ENCODE results near the gene SLC43A2.

The SLC43A2 gene

DNA sequence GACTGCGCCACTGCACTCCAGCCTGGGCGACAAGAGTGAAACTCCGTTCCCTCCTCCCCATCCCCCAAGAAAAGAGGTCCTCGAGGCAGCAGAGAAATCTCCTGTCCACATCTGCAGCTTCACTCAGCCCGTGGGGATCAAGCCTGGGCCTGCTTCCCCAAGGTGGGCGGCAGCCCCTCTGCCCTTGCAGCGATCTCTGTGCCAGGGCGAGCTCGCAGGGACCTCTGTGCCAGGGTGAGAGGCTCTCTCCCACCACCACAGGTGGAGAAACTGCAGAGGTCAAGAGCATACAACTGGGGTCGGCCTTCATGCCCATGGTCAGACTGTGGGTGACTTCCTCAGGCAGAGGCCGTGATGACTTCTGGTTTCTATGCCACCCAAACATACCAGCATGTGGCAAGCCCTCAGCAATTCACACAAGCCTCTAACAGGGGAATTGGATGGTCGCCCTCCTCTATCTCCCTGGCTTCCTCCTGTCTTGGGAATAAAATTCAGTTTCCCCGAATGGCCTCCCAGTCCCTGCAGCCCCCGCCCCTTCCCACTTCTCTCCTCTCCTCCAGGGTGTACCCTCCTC lies 5.5 kb downstream of the SLC43A2 start:
- H3K79me1 ChIP-seq (replicated peaks; ENCODE audit: low read length, poor library complexity, severe bottlenecking) = peaks cover 3% of the 10 kb centered on the region
- no peak overlapping the region for H2BK15ac ChIP-seq (ENCODE audit: low read depth, poor library complexity, severe bottlenecking)
- no peaks in the 10 kb centered on the region for H3K9me3 ChIP-seq (ENCODE audit: control insufficient read depth, low read length)
- H3K4ac ChIP-seq (ENCODE audit: low read depth in 1 of 2, low read length in 2 of 2) = no peak overlapping the region
- H2BK5ac ChIP-seq (ENCODE audit: low read depth, low read length, poor library complexity, severe bottlenecking) = no peak overlapping the region
- H4K91ac ChIP-seq (ENCODE audit: low read length) = no peak overlapping the region
- H2AFZ ChIP-seq (ENCODE audit: low read depth, low read length) = no peak overlapping the region
- 97% methylated on average over 14 of the region's 14 CpGs for WGBS
- peak overlapping the region in 1 of 2 experiments; percentile 55 for H2BK12ac ChIP-seq (ENCODE audit: low read length in 2 of 2)
- no peak overlapping the region for H3K4me3 ChIP-seq (ENCODE audit: insufficient read depth in 1 of 2, low read depth in 1 of 2, low read length in 2 of 2)
- H3K9ac ChIP-seq (ENCODE audit: low read length) = no peak overlapping the region
- H3K27me3 ChIP-seq (ENCODE audit: control insufficient read depth in 1 of 2, insufficient read depth in 1 of 2, low read length in 2 of 2) = peaks cover 0 to 21% of the 10 kb centered on the region in 2 experiments
- DNase-seq = no peak
- H3K23ac ChIP-seq (ENCODE audit: low read length in 2 of 2) = no peak overlapping the region
- peaks cover 3 to 9% of the 10 kb centered on the region in 2 experiments for H3K36me3 ChIP-seq (ENCODE audit: control insufficient read depth in 1 of 2, insufficient read depth in 2 of 2, low read depth in 1 of 2, low read length in 2 of 2)
- no peak overlapping the region for H4K8ac ChIP-seq (ENCODE audit: low read length)
- H3K14ac ChIP-seq (ENCODE audit: low read length in 2 of 2) = no peak overlapping the region
- peaks cover 19% of the 10 kb centered on the region for H3K4me1 ChIP-seq (ENCODE audit: control insufficient read depth, insufficient read depth, low read depth, low read length)
- no peak overlapping the region for H2AK5ac ChIP-seq (ENCODE audit: low read length, severe bottlenecking)
- H3K4me2 ChIP-seq (ENCODE audit: low read length, poor library complexity, severe bottlenecking) = no peak overlapping the region
- no peak overlapping the region for H2BK120ac ChIP-seq (ENCODE audit: low read depth, low read length)
- H3K27ac ChIP-seq (ENCODE audit: low read length, poor library complexity, severe bottlenecking) = no peak overlapping the region
- H3K18ac ChIP-seq (ENCODE audit: low read depth in 1 of 2, low read length in 2 of 2) = no peak overlapping the region

DNA sequence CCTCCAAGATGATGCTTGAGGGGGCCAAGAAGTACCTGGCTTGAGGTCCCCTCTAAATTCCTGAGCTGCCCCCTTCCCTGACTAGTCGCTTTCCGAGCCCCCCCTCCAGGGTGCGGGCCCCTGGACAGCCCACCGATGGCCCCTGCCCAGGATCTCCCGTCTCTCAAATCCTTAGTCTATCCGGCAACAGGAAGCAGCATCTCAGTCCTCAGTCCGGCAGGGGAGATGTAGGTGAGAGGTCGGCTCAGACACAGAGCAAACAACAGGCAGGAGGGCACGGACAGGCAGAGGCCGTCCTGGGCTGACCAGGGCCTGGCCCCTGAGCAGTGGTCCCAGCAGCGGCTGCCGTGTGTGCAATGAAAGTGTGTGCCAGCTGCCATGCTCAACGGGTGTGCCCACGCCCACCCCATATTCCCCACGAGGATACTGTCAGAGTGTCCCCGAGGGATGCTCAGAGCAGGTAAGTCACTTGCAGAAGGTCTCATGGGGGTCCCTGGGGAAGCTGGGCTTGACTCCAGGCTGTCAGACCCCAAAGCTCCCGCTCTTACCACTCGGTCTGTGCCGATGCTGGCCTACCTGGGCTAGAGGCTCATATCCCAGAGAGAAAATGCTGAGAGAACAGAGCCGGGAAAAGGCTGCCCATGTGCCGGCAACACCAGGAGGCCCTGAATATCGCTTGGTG lies 7.2 kb downstream of the SLC43A2 start:
- peaks cover 3 to 13% of the 10 kb centered on the region in 2 experiments for H3K36me3 ChIP-seq (ENCODE audit: control insufficient read depth in 1 of 2, insufficient read depth in 2 of 2, low read depth in 1 of 2, low read length in 2 of 2)
- peaks cover 5% of the 10 kb centered on the region for H3K79me1 ChIP-seq (replicated peaks; ENCODE audit: low read length, poor library complexity, severe bottlenecking)
- H3K9me3 ChIP-seq (ENCODE audit: control insufficient read depth, low read length) = no peaks in the 10 kb centered on the region
- H3K23ac ChIP-seq (ENCODE audit: low read length in 2 of 2) = no peak overlapping the region
- H3K4me3 ChIP-seq (ENCODE audit: insufficient read depth in 1 of 2, low read depth in 1 of 2, low read length in 2 of 2) = no peak overlapping the region
- H3K9ac ChIP-seq (ENCODE audit: low read length) = no peak overlapping the region
- peak overlapping the region in 1 of 2 experiments; percentile 67 for H3K14ac ChIP-seq (ENCODE audit: low read length in 2 of 2)
- H3K4me2 ChIP-seq (ENCODE audit: low read length, poor library complexity, severe bottlenecking) = no peak overlapping the region
- DNase-seq = no peak
- H3K18ac ChIP-seq (ENCODE audit: low read depth in 1 of 2, low read length in 2 of 2) = no peak overlapping the region
- no peak overlapping the region for H3K27ac ChIP-seq (ENCODE audit: low read length, poor library complexity, severe bottlenecking)
- peak overlapping the region; percentile 2 for H4K91ac ChIP-seq (ENCODE audit: low read length)
- peaks cover 0 to 9% of the 10 kb centered on the region in 2 experiments for H3K27me3 ChIP-seq (ENCODE audit: control insufficient read depth in 1 of 2, insufficient read depth in 1 of 2, low read length in 2 of 2)
- no peak overlapping the region for H2BK15ac ChIP-seq (ENCODE audit: low read depth, poor library complexity, severe bottlenecking)
- H3K4me1 ChIP-seq (ENCODE audit: control insufficient read depth, insufficient read depth, low read depth, low read length) = peaks cover 15% of the 10 kb centered on the region
- no peak overlapping the region for H2AFZ ChIP-seq (ENCODE audit: low read depth, low read length)
- H2BK120ac ChIP-seq (ENCODE audit: low read depth, low read length) = no peak overlapping the region
- 62% methylated on average over 22 of the region's 22 CpGs for WGBS
- H4K8ac ChIP-seq (ENCODE audit: low read length) = peak overlapping the region; percentile 69
- no peak overlapping the region for H2AK5ac ChIP-seq (ENCODE audit: low read length, severe bottlenecking)
- H2BK5ac ChIP-seq (ENCODE audit: low read depth, low read length, poor library complexity, severe bottlenecking) = no peak overlapping the region
- peak overlapping the region in 1 of 2 experiments; percentile 23 for H2BK12ac ChIP-seq (ENCODE audit: low read length in 2 of 2)
- peak overlapping the region in 1 of 2 experiments; percentile 60 for H3K4ac ChIP-seq (ENCODE audit: low read depth in 1 of 2, low read length in 2 of 2)

DNA sequence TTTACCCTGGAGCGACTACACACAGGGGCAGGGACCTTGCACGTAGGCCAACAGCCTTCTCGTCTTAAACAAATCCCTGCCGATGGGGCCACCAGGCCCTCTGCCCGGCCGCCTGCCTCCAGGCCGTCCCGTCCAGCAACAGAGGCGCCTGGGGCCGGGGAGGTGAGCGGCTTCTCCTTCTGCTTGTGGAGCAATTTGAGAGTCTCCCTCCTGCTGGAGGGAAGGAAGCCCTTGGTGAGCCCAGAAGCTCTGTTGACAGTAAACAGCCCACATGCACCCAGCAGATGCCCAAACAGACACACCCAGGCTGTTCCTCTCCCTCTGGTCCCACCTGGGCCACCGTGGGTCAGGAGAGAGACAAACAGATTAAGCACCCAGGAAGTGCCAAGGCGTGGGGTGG lies 8.1 kb downstream of the SLC43A2 start:
- H3K27me3 ChIP-seq (ENCODE audit: control insufficient read depth in 1 of 2, insufficient read depth in 1 of 2, low read length in 2 of 2) = peaks cover 0 to under 1% of the 10 kb centered on the region in 2 experiments
- no peak overlapping the region for H3K9ac ChIP-seq (ENCODE audit: low read length)
- peak overlapping the region; percentile 8 for H4K8ac ChIP-seq (ENCODE audit: low read length)
- H2AK5ac ChIP-seq (ENCODE audit: low read length, severe bottlenecking) = no peak overlapping the region
- 82% methylated on average over 13 of the region's 13 CpGs for WGBS
- no peak overlapping the region for H3K14ac ChIP-seq (ENCODE audit: low read length in 2 of 2)
- no peak overlapping the region for H2BK5ac ChIP-seq (ENCODE audit: low read depth, low read length, poor library complexity, severe bottlenecking)
- peaks cover 3 to 11% of the 10 kb centered on the region in 2 experiments for H3K36me3 ChIP-seq (ENCODE audit: control insufficient read depth in 1 of 2, insufficient read depth in 2 of 2, low read depth in 1 of 2, low read length in 2 of 2)
- no peak overlapping the region for H3K27ac ChIP-seq (ENCODE audit: low read length, poor library complexity, severe bottlenecking)
- peak overlapping the region in 1 of 2 experiments; percentile 38 for H2BK12ac ChIP-seq (ENCODE audit: low read length in 2 of 2)
- H3K79me1 ChIP-seq (replicated peaks; ENCODE audit: low read length, poor library complexity, severe bottlenecking) = peaks cover 5% of the 10 kb centered on the region
- no peak overlapping the region for H3K4me3 ChIP-seq (ENCODE audit: insufficient read depth in 1 of 2, low read depth in 1 of 2, low read length in 2 of 2)
- no peak for DNase-seq
- H3K4me2 ChIP-seq (ENCODE audit: low read length, poor library complexity, severe bottlenecking) = no peak overlapping the region
- peak overlapping the region; percentile 76 for H2BK15ac ChIP-seq (ENCODE audit: low read depth, poor library complexity, severe bottlenecking)
- H3K9me3 ChIP-seq (ENCODE audit: control insufficient read depth, low read length) = no peaks in the 10 kb centered on the region
- no peak overlapping the region for H2AFZ ChIP-seq (ENCODE audit: low read depth, low read length)
- H3K4ac ChIP-seq (ENCODE audit: low read depth in 1 of 2, low read length in 2 of 2) = no peak overlapping the region
- peak overlapping the region; percentile 64 for H4K91ac ChIP-seq (ENCODE audit: low read length)
- peaks cover 15% of the 10 kb centered on the region for H3K4me1 ChIP-seq (ENCODE audit: control insufficient read depth, insufficient read depth, low read depth, low read length)
- no peak overlapping the region for H3K18ac ChIP-seq (ENCODE audit: low read depth in 1 of 2, low read length in 2 of 2)
- peak overlapping the region; percentile 42 for H2BK120ac ChIP-seq (ENCODE audit: low read depth, low read length)
- H3K23ac ChIP-seq (ENCODE audit: low read length in 2 of 2) = no peak overlapping the region

DNA sequence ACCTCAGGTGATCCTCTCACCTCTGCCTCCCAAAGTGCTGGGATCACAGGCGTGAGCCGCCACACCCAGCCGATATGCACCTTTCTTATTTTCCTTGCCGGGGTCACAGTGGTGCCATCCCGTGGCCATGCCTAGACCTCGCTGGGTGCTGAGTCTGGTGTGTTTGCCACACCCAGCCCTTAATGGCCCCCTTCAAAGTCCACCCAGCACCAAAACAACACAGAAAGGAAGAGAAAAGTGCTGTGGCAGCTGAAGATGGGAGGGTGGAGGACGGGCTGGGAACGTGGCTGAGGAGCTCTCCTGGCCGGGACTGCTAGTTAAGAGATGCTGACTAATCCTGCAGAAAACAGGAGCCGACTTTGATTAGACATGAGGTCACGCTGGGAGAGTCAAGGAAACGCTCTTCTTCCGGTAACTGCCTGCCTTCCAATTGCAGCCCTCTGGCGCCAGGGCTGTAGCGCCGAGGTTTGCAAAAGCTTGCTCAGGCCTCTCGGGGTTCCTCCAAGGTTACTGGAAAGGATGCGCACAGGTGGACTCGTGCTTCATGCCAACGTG lies 10.9 kb downstream of the SLC43A2 start:
- no peak overlapping the region for H3K23ac ChIP-seq (ENCODE audit: low read length in 2 of 2)
- peaks cover 15% of the 10 kb centered on the region for H3K4me1 ChIP-seq (ENCODE audit: control insufficient read depth, insufficient read depth, low read depth, low read length)

More for the DNA sequence above, 10.9 kb downstream of the SLC43A2 start:
- 58% methylated on average over 18 of the region's 20 CpGs for WGBS
- no peak overlapping the region for H2BK120ac ChIP-seq (ENCODE audit: low read depth, low read length)
- peak overlapping the region in 1 of 2 experiments; percentile 61 for H3K14ac ChIP-seq (ENCODE audit: low read length in 2 of 2)
- no peak overlapping the region for H2BK15ac ChIP-seq (ENCODE audit: low read depth, poor library complexity, severe bottlenecking)
- peaks cover 5% of the 10 kb centered on the region for H3K79me1 ChIP-seq (replicated peaks; ENCODE audit: low read length, poor library complexity, severe bottlenecking)
- no peak overlapping the region for H2AK5ac ChIP-seq (ENCODE audit: low read length, severe bottlenecking)
- H3K4me2 ChIP-seq (ENCODE audit: low read length, poor library complexity, severe bottlenecking) = no peak overlapping the region
- H3K36me3 ChIP-seq (ENCODE audit: control insufficient read depth in 1 of 2, insufficient read depth in 2 of 2, low read depth in 1 of 2, low read length in 2 of 2) = peaks cover 7 to 18% of the 10 kb centered on the region in 2 experiments
- no peaks in the 10 kb centered on the region for H3K9me3 ChIP-seq (ENCODE audit: control insufficient read depth, low read length)
- H3K4me3 ChIP-seq (ENCODE audit: insufficient read depth in 1 of 2, low read depth in 1 of 2, low read length in 2 of 2) = no peak overlapping the region
- H2BK12ac ChIP-seq (ENCODE audit: low read length in 2 of 2) = peak overlapping the region in 1 of 2 experiments; percentile 11
- H3K18ac ChIP-seq (ENCODE audit: low read depth in 1 of 2, low read length in 2 of 2) = peak overlapping the region; percentile 78 to 83
- H2AFZ ChIP-seq (ENCODE audit: low read depth, low read length) = no peak overlapping the region
- H3K4ac ChIP-seq (ENCODE audit: low read depth in 1 of 2, low read length in 2 of 2) = peak overlapping the region in 1 of 2 experiments; percentile 51
- no peak overlapping the region for H2BK5ac ChIP-seq (ENCODE audit: low read depth, low read length, poor library complexity, severe bottlenecking)
- peak overlapping the region; percentile 65 for H3K9ac ChIP-seq (ENCODE audit: low read length)
- no peak overlapping the region for H3K27ac ChIP-seq (ENCODE audit: low read length, poor library complexity, severe bottlenecking)
- H3K27me3 ChIP-seq (ENCODE audit: control insufficient read depth in 1 of 2, insufficient read depth in 1 of 2, low read length in 2 of 2) = no peaks in the 10 kb centered on the region
- DNase-seq = peak; percentile 85
- peak overlapping the region; percentile 90 for H4K8ac ChIP-seq (ENCODE audit: low read length)
- peak overlapping the region; percentile 75 for H4K91ac ChIP-seq (ENCODE audit: low read length)
